GM19455 (cell line): ENCODE measurements around the gene GRK4.
"Not testable (repeated sequence)": the region's sequence is repeated elsewhere in the genome, so short reads cannot be mapped to it uniquely, and the experiment has no call there.

Experiments
- ATAC-seq: cut with Tn5 transposase; IDR thresholded peaks from one replicate; pipeline ENCODE4 v1.9.1; 2021; ENCODE audit not compliant: unreplicated experiment

Gene GRK4

GRCh38 chr4:2963175-2963965 lies at the start of gene GRK4, which contains the start of gene NOP14:
Gene GRK4 (plus strand): TSS chr4:2963571. CDS start chr4:2964071, 500 bp downstream.
Gene NOP14 (minus strand): TSS chr4:2963406. CDS start chr4:2963319, 87 bp downstream.
- peak; percentile 90 for ATAC-seq

DNA sequence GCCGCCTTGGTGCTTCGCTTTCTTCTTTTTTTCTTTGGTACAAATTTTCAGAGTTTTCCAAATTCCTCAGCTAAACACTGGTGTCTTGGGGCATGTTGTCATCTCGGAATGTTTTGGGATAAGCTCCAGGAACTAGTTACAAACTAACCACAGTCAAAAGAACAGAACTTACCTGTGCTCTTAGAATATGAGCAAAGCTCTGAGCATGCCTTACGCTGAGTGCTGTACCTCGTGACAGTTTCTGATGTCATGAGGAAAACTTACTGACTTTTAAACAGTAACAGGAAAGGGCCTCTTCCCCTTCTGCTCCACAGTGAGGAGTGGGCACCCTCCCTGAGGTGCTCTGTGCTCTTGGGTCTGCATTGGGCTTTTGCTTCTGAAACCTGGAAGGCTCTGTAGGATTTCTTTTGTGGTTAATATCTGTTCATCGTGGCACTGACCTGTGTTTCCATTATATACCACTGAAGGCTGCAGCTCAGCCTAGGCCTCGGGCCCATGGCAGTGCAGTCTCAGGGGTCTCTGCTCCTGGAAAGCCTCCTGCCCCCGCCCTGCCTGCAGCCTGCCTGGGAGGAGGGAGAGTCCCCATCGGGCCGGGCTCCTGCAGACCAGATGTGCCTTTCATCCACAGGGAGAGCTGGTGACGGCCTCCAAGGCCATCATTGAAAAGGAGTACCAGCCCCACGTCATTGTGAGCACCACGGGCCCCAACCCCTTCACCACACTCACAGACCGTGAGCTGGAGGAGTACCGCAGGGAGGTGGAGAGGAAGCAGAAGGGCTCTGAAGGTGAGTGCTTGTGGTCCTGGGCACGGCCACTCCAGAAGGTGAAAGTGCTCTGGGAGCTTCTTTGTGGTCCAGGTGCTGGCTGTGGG lies 48.9 kb upstream of the GRK4 start:
- no peak for ATAC-seq

DNA sequence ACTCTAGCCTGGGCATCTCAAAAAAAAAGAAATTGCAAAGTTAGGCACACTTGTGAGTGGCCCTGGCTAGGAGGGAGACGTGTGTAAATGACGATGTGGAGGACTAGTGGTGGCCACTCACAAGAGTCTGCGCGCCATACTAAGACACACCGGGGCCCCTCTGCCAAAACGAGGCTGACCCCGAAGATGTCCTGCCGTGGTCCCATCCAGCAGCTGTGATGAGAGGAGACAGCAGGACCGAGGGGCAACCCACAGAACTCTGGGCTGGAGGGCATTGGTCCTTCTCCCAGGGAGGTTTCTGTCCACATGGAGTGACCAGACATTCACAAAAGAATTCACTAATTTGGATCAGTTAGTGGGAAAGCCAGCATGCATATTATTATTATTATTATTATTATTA lies 47.6 kb upstream of the GRK4 start:
- ATAC-seq: no peak

DNA sequence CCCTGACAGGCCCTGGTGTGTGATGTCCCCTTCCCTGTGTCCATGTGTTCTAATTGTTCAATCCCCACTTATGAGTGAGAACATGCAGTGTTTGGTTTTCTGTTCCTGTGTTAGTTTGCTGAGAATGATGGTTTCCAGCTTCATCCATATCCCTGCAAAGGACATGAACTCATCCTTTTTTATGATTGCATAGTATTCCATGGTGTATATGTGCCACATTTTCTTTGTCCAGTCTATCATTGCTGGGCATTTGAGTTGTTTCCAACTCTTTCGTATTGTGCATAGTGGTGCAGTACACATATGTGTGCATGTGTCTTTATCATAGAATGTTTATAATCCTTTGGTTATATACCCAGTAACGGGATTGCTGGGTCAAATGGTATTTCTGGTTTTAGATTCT lies 46.7 kb upstream of the GRK4 start:
- ATAC-seq: not testable (repeated sequence)

DNA sequence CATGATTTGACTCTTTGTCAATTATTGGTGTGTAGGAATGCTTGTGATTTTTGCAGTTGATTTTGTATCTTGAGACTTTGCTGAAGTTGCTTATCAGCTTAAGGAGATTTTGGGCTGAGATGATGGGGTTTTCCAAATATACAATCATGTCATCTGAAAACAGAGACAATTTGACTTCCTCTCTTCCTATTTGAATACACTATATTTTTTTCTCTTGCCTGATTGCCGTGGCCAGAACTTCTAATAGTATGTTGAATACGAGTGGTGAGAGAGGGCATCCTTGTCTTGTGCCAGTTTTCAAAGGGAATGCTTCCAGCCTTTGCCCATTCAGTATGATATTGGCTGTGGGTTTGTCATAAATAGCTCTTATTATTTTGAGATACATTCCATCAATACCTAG lies 45.1 kb upstream of the GRK4 start:
- not testable (repeated sequence) for ATAC-seq

- ATAC-seq: not testable (repeated sequence)
Measured at GRCh38 chr4:2918714-2919113, 44.7 kb upstream of the GRK4 start.

- not testable (repeated sequence) for ATAC-seq
Measured at GRCh38 chr4:2922453-2923101, 40.8 kb upstream of the GRK4 start.

GRCh38 chr4:2923141-2923551 lies 40.2 kb upstream of the GRK4 start:
- no peak for ATAC-seq

GRCh38 chr4:2923668-2924173 lies 39.6 kb upstream of the GRK4 start:
- no peak for ATAC-seq

DNA sequence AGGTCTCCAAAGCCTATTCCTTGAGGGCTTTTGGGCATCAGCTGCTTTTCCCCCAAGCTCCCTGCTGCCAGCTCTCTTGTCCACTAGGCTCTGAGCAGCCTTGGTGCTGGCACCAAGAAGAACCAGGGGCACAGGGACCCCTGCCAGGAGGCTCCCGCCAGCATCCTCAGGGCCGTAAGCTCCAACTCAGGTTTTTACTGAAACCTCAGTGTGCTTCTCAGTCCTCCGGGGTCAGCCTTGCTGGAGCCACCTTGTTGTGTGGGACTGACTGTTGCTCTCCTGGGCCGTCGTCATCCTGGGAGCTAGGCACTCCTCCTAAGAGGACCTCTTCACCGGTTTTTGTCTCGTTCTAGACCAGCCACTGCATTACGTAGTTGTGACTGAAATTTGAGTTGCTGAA lies 39.1 kb upstream of the GRK4 start:
- no peak for ATAC-seq

- no peak for ATAC-seq
Measured at GRCh38 chr4:2924765-2925301, 38.5 kb upstream of the GRK4 start.

GRCh38 chr4:2925496-2925895 lies 37.9 kb upstream of the GRK4 start:
- no peak for ATAC-seq

DNA sequence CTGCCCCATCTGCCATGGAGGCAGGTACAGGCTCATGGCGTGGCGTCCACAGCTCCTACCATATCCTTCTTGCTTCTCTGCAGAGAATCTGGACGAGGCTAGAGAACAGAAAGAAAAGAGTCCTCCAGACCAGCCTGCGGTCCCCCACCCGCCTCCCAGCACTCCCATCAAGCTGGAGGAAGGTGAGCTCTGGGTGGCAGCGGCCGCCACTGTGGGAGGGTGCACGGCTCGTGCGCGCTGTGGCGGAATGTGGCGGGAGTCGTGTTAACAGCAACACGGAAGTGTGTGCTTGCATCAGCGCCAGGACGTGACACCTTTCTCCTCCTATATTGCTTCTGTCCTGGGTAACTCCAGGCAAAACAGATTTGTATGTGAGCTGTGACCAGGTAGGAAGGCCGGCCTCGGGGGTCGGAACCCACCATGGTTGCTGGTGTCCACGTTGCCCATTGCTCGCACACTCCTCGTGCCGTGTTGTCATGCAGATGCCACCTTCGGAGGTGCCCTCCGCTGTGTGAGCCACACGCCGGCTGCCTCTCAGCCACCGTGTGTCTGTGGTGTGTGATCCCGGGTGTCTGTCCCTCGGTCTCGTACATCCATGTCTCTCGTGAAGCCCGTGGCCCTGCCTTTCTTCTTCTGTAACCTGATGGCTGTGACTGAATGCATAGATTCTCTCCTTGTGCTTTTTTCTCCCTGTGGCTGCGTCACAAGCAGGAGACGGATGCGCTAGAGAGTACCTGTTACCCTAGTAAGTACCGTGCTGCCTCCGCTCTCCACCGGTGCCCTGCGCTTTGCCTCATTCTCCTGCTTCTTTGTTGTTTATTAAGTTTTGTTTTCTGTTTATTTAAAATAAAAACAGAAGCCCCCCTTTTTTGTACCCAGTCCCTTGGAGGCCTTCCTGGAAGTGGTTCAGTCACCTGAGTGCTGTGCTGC lies 37.2 kb upstream of the GRK4 start:
- no peak for ATAC-seq

DNA sequence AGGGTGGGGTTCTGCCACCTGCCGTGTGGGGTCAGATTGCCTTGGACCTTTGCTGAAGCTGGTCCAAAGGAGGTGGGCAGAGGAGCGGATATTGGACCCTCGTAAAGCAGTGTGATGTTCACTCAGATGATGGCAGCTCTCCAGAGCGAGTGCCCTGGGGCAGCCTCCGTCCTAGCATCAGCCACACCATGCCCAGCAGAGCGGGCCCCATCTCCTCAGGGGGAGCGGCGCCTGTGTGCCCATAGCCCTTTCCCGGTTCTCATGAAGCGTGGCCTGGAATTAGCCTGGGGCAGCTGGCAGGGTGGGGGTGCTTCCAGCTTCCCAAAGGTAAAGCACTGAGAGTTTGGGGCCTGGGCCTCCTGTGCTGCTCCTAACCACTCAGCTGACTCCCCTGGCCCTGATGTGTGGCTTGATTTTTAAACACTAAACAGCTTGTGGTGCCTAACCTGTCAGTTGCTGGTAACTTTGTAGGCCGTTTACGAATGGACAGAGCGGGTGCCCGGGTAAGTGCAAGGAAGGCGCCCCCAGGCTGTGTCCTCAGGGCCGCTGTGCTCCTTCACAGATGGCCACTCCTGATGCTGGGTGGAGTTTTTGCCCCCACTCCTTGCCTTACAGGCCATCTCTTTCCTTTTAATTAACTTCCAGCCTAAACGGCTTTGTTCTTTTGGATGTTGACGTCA lies 36.2 kb upstream of the GRK4 start:
- ATAC-seq: no peak

- no peak for ATAC-seq
Measured at GRCh38 chr4:2927696-2928075, 35.7 kb upstream of the GRK4 start.

DNA sequence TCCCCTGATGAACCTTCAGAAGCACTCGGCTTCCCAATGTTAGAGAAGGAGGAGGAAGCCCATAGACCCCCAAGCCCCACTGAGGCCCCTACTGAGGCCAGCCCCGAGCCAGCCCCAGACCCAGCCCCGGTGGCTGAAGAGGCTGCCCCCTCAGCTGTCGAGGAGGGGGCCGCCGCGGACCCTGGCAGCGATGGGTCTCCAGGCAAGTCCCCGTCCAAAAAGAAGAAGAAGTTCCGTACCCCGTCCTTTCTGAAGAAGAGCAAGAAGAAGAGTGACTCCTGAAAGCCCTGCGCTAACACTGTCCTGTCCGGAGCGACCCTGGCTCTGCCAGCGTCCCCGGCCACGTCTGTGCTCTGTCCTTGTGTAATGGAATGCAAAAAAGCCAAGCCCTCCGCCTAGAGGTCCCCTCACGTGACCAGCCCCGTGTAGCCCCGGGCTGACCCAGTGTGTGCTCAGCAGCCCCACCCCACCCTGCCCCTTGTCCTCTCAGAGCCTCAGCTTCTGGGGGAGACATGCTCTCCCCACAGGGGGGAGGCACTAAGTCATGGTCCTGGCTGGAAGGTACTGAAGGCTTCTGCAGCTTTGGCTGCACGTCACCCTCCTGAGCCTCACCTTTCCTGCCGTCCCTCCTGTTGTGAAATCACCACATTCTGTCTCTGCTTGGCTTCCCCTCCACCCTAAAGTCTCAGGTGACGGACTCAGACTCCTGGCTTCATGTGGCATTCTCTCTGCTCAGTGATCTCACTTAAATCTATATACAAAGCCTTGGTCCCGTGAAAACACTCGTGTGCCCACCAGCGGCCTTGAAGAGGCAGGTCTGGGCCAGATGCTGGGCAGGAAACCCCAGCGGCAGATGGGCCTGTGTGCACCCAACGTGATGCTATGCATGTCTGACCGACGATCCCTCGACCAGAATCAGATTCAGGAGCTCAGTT lies 34.9 kb upstream of the GRK4 start:
- ATAC-seq: no peak

GRCh38 chr4:2929469-2929868 lies 33.9 kb upstream of the GRK4 start:
- no peak for ATAC-seq

DNA sequence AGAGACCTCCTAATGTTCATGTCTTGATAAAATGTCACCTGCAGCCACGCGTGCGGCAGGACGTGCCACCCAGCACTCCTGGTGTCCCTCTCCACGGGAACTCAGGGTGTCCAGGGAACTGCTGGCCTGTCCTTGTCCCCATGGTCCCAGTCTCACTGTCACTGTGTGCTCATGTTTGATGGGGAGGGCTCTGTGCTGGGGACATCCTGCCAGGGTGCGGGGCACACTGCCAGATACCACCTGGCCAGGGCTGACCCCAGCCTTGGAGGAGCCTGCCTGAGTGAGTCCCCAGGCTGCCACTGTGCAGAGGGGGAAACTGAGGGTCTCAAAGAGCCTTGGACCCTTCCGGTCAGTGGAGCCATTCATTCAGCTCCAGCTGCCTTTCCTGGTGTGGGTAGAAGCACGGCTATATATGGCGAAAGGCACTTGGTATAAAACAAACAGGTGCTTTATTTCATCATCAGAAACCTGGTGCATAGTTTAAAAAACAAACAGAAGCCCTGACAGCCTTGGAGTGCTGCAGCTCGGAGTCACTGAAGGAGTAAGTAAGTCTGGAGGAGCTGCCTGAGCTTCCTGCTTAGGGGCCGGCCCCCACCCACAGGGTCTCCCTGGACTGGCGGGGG lies 33.1 kb upstream of the GRK4 start:
- no peak for ATAC-seq
